ENCODE data around the gene CDH23.

- TF ChIP-seq YY1 (IDR thresholded peaks at IDR 0.05; ENCODE audit: insufficient read depth, insufficient read length) (no peak), ZNF274 (IDR thresholded peaks at IDR 0.05; ENCODE audit: low read depth, low read length) (no peak)
These were observed 128.4 kb downstream of the CDH23 start for GRCh38 chr10:71525092-71525491.

Measured in NT2/D1 (cell line).